Activated naive CD8-positive, alpha-beta T cell treated with anti-CD3 and anti-CD28 coated beads, Interleukin-2, amount 50 U/mL, for 16 hours (primary cell): ENCODE results near the gene TBR1.

Source experiments
- DNase-seq: peaks from one replicate; pipeline ENCODE4 v3.0.0-alpha.2; 2020; ENCODE audit warnings: low read depth, low spot score

TBR1 gene

GRCh38 chr2:161414042-161415033, 1.8 kb upstream of the TBR1 start:
- DNase-seq: no peak

- DNase-seq: no peak
Measured at GRCh38 chr2:161415034-161415986, 787 bp upstream of the TBR1 start.

GRCh38 chr2:161416708-161417437, 776 bp downstream of the TBR1 start:
- DNase-seq: no peak

- no peak for DNase-seq
Measured at GRCh38 chr2:161417438-161418274, 1.6 kb downstream of the TBR1 start.

GRCh38 chr2:161418275-161418714, 2.2 kb downstream of the TBR1 start:
- no peak for DNase-seq

- no peak for DNase-seq
Measured at GRCh38 chr2:161418715-161419637, 2.9 kb downstream of the TBR1 start.

GRCh38 chr2:161419638-161420190, 3.6 kb downstream of the TBR1 start:
- DNase-seq: no peak

GRCh38 chr2:161420406-161421074, 4.4 kb downstream of the TBR1 start:
- no peak for DNase-seq

GRCh38 chr2:161421686-161422085, 5.6 kb downstream of the TBR1 start:
- no peak for DNase-seq

- DNase-seq: no peak
Measured at GRCh38 chr2:161422816-161423403, 6.8 kb downstream of the TBR1 start.

GRCh38 chr2:161423421-161424393, 7.6 kb downstream of the TBR1 start:
- no peak for DNase-seq

- no peak for DNase-seq
Measured at GRCh38 chr2:161424394-161424769, 8.3 kb downstream of the TBR1 start.

- no peak for DNase-seq
Measured at GRCh38 chr2:161424891-161425727, 9.0 kb downstream of the TBR1 start.

GRCh38 chr2:161425728-161426454, 9.8 kb downstream of the TBR1 start:
- DNase-seq: no peak

- DNase-seq: no peak
Measured at GRCh38 chr2:161426455-161426921, 10.4 kb downstream of the TBR1 start.
